Gastrocnemius medialis (tissue), 4 donors: Measurements from ENCODE around the gene GRIA2. TPM values are rescaled to one million over a fixed set of nuclear protein-coding genes. Genes with fewer than 3 reads are reported as not detected.
"Not testable (repeated sequence)": the region's sequence is repeated elsewhere in the genome, so short reads cannot be mapped to it uniquely, and the experiment has no call there.

Experiments used
- ATAC-seq, 2 donors: fragments of 150-250 bp; one replicate each; pipeline ENCODE4 v1.9.1; 2016
- DNase-seq, 2 donors: peaks; one replicate each; pipeline ENCODE4 v3.0.0-alpha.2; 2019
- H3K27ac ChIP-seq, 4 donors: fragments of 200-600 bp; sonication (generic); 1 replicate in 1 of 4; 2 replicates in 3 of 4; pipeline ENCODE4 v1.5.1; 2016 to 2018; ENCODE audit warnings: mild to moderate bottlenecking in 2 of 4, moderate library complexity in 1 of 4
- H3K27me3 ChIP-seq, 3 donors: fragments of 200-600 bp; sonication (generic) in 2 of 3; 1 replicate in 1 of 3; 2 replicates in 2 of 3; pipeline versions ENCODE4 v1.5.1 to v1.6.0; 2016 to 2019; ENCODE audit warnings: mild to moderate bottlenecking in 1 of 3, moderate library complexity in 1 of 3
- H3K36me3 ChIP-seq, 2 donors: fragments of 200-600 bp; sonication (generic) in 1 of 2; one replicate each; pipeline ENCODE4 v1.5.1; 2017 to 2018
- H3K4me1 ChIP-seq, 2 donors: fragments of 200-600 bp; sonication (generic) in 1 of 2; one replicate each; pipeline ENCODE4 v1.5.1; 2016 to 2017; ENCODE audit warnings: mild to moderate bottlenecking in 2 of 2
- H3K4me3 ChIP-seq, 4 donors: fragments of 200-600 bp; sonication (generic) in 3 of 4; 1 replicate in 1 of 4; 2 replicates in 3 of 4; pipeline ENCODE4 v1.5.1; 2016 to 2019; ENCODE audit warnings: mild to moderate bottlenecking in 2 of 4
- H3K9me3 ChIP-seq, 3 donors: fragments of 200-600 bp; sonication (generic) in 2 of 3; 1 replicate in 1 of 3; 2 replicates in 2 of 3; pipeline ENCODE4 v1.5.1; 2016 to 2019
- CTCF ChIP-seq, 5 experiments: fragments of 450-650 bp in 3 of 5; fragments of 200-600 bp in 2 of 5; sonication (generic) in 2 of 5; IDR thresholded peaks in 4 of 5; conservative IDR thresholded peaks in 1 of 5; 1 replicate in 4 of 5; 2 replicates in 1 of 5; pipeline ENCODE4 v1.5.1; 2016 to 2019; ENCODE audit warnings: antibody characterized with exemption in 5 of 5, mild to moderate bottlenecking in 3 of 5, moderate library complexity in 3 of 5
- POLR2A ChIP-seq, 2 donors: fragments of 450-650 bp; IDR thresholded peaks; one replicate each; pipeline ENCODE4 v1.6.1; 2017; ENCODE audit warnings: antibody characterized with exemption in 2 of 2, mild to moderate bottlenecking in 2 of 2, moderate library complexity in 2 of 2
- in situ Hi-C, 4 donors: fragments of 200-750 bp; cut with MboI; loops; one replicate each; pipeline versions ENCODE4 v1.15.0 to v1.8.0; 2017; ENCODE audit warnings: low sequenced_read_pairs in 4 of 4
- intact Hi-C: fragments of 100-400 bp; cut with DNase I; formaldehyde crosslinking; loops from one replicate; pipeline ENCODE4 v1.15.1; 2023; ENCODE audit warnings: low total_unique reads
- total RNA-seq, 4 donors: library from RNA; depleted of rRNA; stranded (reverse); fragments of >200 nt; gene quantifications; one replicate each; pipeline versions ENCODE4 v1.1.0 to v1.2.3, GENCODE V29; 2016

GRIA2 gene
- total RNA-seq, 4 donors from 2014 or later = not detected

GRCh38 chr4:157242871-157243270 lies 22.3 kb downstream of the GRIA2 start:
- TF ChIP-seq POLR2A (IDR thresholded peaks at IDR 0.05) = no peak
- in situ Hi-C loops = no loop called here
- no peak overlapping the region for H3K27ac ChIP-seq
- intact Hi-C loops = no loop called here
- no peak overlapping the region for H3K4me3 ChIP-seq
- no peak for ATAC-seq
- H3K4me1 ChIP-seq = peaks cover 11 to 23% of the 10 kb centered on the region in 2 donors
- no peaks in the 10 kb centered on the region for H3K9me3 ChIP-seq
- no peak for DNase-seq
- H3K27me3 ChIP-seq = no peaks in the 10 kb centered on the region
- H3K36me3 ChIP-seq = no peaks in the 10 kb centered on the region

GRCh38 chr4:157244348-157244747 lies 23.8 kb downstream of the GRIA2 start:
- Histone ChIP-seq H3K36me3 (no peaks in the 10 kb centered on the region), H3K4me3 (no peak overlapping the region), H3K9me3 (no peaks in the 10 kb centered on the region), H3K27me3 (no peaks in the 10 kb centered on the region), H3K4me1 (peaks cover 11 to 29% of the 10 kb centered on the region in 2 donors), H3K27ac (no peak overlapping the region)
- DNase-seq (no peak), ATAC-seq (no peak)
- in situ Hi-C loops (no loop called here), intact Hi-C loops (no loop called here)
- TF ChIP-seq CTCF (IDR thresholded peaks at IDR 0.05 in 4 of 5, conservative IDR thresholded peaks at IDR 0.05 in 1 of 5) (no peak), POLR2A (IDR thresholded peaks at IDR 0.05) (no peak)

- ATAC-seq (no peak), DNase-seq (no peak)
- peak overlapping the region in 1 of 4 donors; percentile 82 for H3K27ac ChIP-seq
- no peaks in the 10 kb centered on the region for H3K9me3 ChIP-seq
- intact Hi-C loops (no loop called here), in situ Hi-C loops (no loop called here)
- TF ChIP-seq POLR2A (IDR thresholded peaks at IDR 0.05) (no peak), CTCF (IDR thresholded peaks at IDR 0.05 in 4 of 5, conservative IDR thresholded peaks at IDR 0.05 in 1 of 5) (no peak)
- peaks cover 11 to 35% of the 10 kb centered on the region in 2 donors for H3K4me1 ChIP-seq
- no peak overlapping the region for H3K4me3 ChIP-seq
- no peaks in the 10 kb centered on the region for H3K27me3 ChIP-seq
- no peaks in the 10 kb centered on the region for H3K36me3 ChIP-seq
These were observed 24.8 kb downstream of the GRIA2 start for GRCh38 chr4:157245351-157245750.

- H3K4me3 ChIP-seq = no peak overlapping the region
- in situ Hi-C loops (no loop called here), intact Hi-C loops (no loop called here)
- peak; percentile 95 to 96 for ATAC-seq
- TF ChIP-seq POLR2A (IDR thresholded peaks at IDR 0.05) = no peak
- no peak for TF ChIP-seq CTCF (IDR thresholded peaks at IDR 0.05 in 4 of 5, conservative IDR thresholded peaks at IDR 0.05 in 1 of 5)
- peaks cover 11 to 35% of the 10 kb centered on the region in 2 donors for H3K4me1 ChIP-seq
- H3K27ac ChIP-seq = peak overlapping the region in 3 of 4 donors; percentile 5 to 82 (median 53)
- H3K36me3 ChIP-seq = no peaks in the 10 kb centered on the region
- no peaks in the 10 kb centered on the region for H3K9me3 ChIP-seq
- no peaks in the 10 kb centered on the region for H3K27me3 ChIP-seq
- peak; percentile 65 to 68 for DNase-seq
These were observed 26.4 kb downstream of the GRIA2 start for GRCh38 chr4:157246964-157247363.

GRCh38 chr4:157258165-157258564 lies 37.6 kb downstream of the GRIA2 start:
- H3K4me3 ChIP-seq, DNase-seq, ATAC-seq, H3K27ac ChIP-seq, H3K36me3 ChIP-seq, H3K27me3 ChIP-seq, H3K4me1 ChIP-seq, H3K9me3 ChIP-seq, intact Hi-C loops, in situ Hi-C loops: not testable (repeated sequence)

- H3K4me1 ChIP-seq = peaks cover 7 to 8% of the 10 kb centered on the region in 2 donors
- H3K36me3 ChIP-seq = no peaks in the 10 kb centered on the region
- H3K9me3 ChIP-seq = no peaks in the 10 kb centered on the region
- in situ Hi-C loops (no loop called here), intact Hi-C loops (no loop called here)
- peak; percentile 99 for ATAC-seq
- peak overlapping the region; percentile 39 to 85 (median 59) for H3K27ac ChIP-seq
- H3K4me3 ChIP-seq = no peak overlapping the region
- TF ChIP-seq POLR2A (IDR thresholded peaks at IDR 0.05) = no peak
- H3K27me3 ChIP-seq = no peaks in the 10 kb centered on the region
- peak; percentile 86 to 87 for DNase-seq
These were observed 44.8 kb downstream of the GRIA2 start for GRCh38 chr4:157265281-157265680.
